22Rv1 (cell line): ENCODE measurements around the gene TCL1A.
"Not testable (repeated sequence)": the region's sequence is repeated elsewhere in the genome, so short reads cannot be mapped to it uniquely, and the experiment has no call there.

Experiments used
- H3K27ac ChIP-seq: fragments of 450-650 bp; 2 replicates; pipeline ENCODE4 v1.5.1; 2017
- CTCF ChIP-seq: fragments of 450-650 bp; IDR thresholded peaks from 2 replicates; pipeline ENCODE4 v1.5.1; 2017; ENCODE audit warnings: mild to moderate bottlenecking
- ZFX ChIP-seq: fragments of 450-650 bp; IDR thresholded peaks from 2 replicates; pipeline ENCODE4 v1.6.1; 2017; ENCODE audit warnings: antibody characterized with exemption, borderline replicate concordance

TCL1A gene

DNA sequence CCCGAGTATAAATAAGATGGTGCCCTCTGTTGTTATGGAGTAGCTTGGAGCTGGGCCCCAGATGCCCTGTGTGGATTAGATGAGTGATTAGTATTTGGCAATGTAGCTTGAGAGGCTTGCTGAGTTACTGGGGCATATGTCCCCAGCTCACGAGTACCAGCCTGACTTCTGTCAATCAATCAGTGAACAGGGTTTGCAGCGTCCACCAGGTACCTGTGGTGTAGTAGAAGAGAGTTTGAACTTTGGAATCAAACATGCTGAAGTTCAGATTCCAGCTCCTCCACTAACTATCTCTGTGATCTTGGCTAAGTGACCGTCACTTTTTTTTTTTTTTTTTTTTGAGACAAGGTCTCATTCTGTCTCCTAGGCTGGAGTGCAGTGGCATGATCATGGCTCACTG is 39.3 kb downstream of the TCL1A start:
- no peak for TF ChIP-seq ZFX
- no peak for TF ChIP-seq CTCF
- H3K27ac ChIP-seq, result no peak overlapping the region

DNA sequence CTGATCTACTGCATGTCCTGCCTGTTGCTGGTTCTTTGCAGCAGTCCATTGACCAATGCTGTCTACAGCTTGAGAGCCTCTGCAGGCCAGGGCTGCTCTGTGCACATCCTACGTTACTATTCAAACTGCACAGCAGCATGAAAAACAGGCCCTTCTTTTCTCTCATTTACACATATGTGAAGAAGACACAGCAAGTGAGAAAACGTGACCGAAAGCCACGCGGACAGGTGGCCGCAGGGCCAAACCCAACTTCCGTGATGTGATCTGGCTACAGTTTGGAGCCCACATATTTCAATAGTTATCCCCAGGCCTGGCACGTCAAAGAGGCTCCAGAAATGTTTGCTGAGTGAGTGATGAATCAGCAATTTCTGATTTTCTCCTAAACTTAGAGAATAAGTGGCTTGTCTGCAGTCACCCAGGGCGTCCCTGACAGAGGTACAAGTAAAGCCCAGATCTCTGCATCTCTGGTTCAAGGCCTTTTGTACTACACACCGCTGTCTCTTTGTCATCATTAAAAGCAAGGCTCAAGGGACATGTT is 45.6 kb downstream of the TCL1A start:
- no peak for TF ChIP-seq CTCF
- TF ChIP-seq ZFX, result no peak
- no peak overlapping the region for H3K27ac ChIP-seq

GRCh38 chr14:95667249-95667693 is 46.7 kb downstream of the TCL1A start:
- TF ChIP-seq ZFX, result no peak
- TF ChIP-seq CTCF, result no peak
- no peak overlapping the region for H3K27ac ChIP-seq

DNA sequence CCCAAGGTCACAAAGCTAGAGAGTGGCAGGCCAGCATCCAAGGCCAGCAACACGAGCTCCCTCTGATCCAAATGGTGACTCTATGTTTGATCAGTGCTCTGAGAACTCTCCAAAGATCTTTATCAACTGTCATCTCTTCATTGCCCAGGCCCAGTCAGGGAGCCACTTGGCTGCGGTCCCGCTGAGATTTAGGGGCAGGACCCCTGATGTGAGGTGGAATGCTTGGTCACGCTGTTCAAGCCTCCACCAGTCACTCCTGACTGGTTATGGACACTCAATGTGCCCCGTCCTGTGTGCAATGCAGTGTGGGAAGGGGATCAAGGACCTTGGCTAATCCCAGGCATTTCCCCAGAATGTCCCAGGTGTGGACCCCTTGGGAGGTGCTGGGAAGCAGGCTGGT is 47.5 kb downstream of the TCL1A start:
- H3K27ac ChIP-seq, result no peak overlapping the region

DNA sequence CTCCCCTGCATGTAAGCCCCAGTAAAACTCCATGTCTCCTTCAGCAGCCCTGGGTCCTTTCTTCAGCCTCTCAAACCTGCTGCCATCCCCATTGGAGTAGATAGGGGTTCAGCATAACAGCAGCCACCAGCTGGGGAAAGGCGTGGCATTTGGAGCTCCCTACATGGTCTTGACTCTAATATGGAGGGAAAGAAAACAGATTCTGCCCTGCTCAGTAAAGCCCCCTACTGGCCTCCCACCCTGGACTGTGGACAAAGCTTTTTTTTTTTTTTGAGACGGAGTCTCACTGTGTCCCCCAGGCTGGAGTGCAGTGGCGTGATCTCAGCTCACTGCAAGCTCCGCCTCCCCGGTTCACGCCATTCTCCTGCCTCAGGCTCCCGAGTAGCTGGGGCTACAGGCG is 48.4 kb downstream of the TCL1A start:
- H3K27ac ChIP-seq, result not testable (repeated sequence)
- peak; percentile 22; the same call in 1 of the 2 replicates for TF ChIP-seq CTCF

More for the DNA sequence above, 47.5 kb downstream of the TCL1A start:
- TF ChIP-seq ZFX (no peak), CTCF (no peak)

- TF ChIP-seq ZFX, result no peak
- no peak for TF ChIP-seq CTCF
- H3K27ac ChIP-seq, result no peak overlapping the region
These were observed 49.4 kb downstream of the TCL1A start for GRCh38 chr14:95664546-95664945.

DNA sequence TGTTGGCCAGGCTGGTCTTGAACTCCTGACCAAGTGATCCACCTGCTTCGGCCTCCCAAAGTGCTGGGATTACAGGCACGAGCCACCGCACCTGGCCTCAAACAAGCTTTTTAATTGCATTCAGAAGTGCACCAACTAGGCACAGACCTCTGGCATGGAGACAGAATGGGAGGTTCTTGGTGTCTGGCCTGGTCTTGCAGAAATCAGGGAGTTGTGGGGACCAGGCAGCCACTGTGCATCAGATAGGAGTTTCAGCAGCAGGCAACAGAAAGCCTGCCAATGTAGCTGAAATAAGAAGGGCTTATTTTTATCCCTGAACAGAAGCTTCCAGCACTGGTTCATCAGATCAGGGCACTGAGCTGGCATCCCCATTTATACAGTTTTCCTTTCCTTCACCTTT is 49.9 kb downstream of the TCL1A start:
- no peak overlapping the region for H3K27ac ChIP-seq
- TF ChIP-seq CTCF, result no peak
- no peak for TF ChIP-seq ZFX
